ENCODE results near the gene AATF. TPM values are rescaled to one million over a fixed set of nuclear protein-coding genes. Genes with fewer than 3 reads are reported as not detected.
A peak's percentile ranks its signal among the peaks of the same experiment; 100 is the strongest.

The AATF gene
- total and polyA plus RNA-seq, 4 donors = 28.2 to 41.4 (median 38.7) TPM

GRCh38 chr17:36920032-36921005 is 28.4 kb upstream of the AATF start:
- no peak overlapping the region for H3K27ac ChIP-seq (ENCODE audit: low read depth in 1 of 2, low read length in 1 of 2)
- H3K9ac ChIP-seq (ENCODE audit: insufficient read depth in 1 of 2, low read length in 2 of 2) = no peak overlapping the region
- ATAC-seq (ENCODE audit: insufficient read depth, low FRiP score) = no peak
- no peak for TF ChIP-seq CTCF (IDR thresholded peaks at IDR 0.05; ENCODE audit: control extremely low read depth, extremely low read depth)
- H3K9me3 ChIP-seq (ENCODE audit: control insufficient read depth in 4 of 4, insufficient read depth in 3 of 4, low read length in 3 of 4) = peaks cover 0 to 2% (median 0%) of the 10 kb centered on the region in 4 donors
- H3K4me1 ChIP-seq (ENCODE audit: control insufficient read depth in 5 of 5, insufficient read depth in 5 of 5, low read length in 5 of 5) = peaks cover 0 to 11% (median 0%) of the 10 kb centered on the region in 5 donors
- peaks cover 2 to 18% (median 10%) of the 10 kb centered on the region in 3 donors for H3K27me3 ChIP-seq (ENCODE audit: control insufficient read depth in 3 of 3, insufficient read depth in 3 of 3, low read length in 2 of 3)
- WGBS, 2 donors = 19 to 27% methylated on average over 18 of the region's 18 CpGs
- no peak overlapping the region for H3K4me3 ChIP-seq
- no peaks in the 10 kb centered on the region for H3K36me3 ChIP-seq (ENCODE audit: control insufficient read depth in 4 of 4, insufficient read depth in 4 of 4, low read length in 4 of 4)
- no peak for DNase-seq

DNA sequence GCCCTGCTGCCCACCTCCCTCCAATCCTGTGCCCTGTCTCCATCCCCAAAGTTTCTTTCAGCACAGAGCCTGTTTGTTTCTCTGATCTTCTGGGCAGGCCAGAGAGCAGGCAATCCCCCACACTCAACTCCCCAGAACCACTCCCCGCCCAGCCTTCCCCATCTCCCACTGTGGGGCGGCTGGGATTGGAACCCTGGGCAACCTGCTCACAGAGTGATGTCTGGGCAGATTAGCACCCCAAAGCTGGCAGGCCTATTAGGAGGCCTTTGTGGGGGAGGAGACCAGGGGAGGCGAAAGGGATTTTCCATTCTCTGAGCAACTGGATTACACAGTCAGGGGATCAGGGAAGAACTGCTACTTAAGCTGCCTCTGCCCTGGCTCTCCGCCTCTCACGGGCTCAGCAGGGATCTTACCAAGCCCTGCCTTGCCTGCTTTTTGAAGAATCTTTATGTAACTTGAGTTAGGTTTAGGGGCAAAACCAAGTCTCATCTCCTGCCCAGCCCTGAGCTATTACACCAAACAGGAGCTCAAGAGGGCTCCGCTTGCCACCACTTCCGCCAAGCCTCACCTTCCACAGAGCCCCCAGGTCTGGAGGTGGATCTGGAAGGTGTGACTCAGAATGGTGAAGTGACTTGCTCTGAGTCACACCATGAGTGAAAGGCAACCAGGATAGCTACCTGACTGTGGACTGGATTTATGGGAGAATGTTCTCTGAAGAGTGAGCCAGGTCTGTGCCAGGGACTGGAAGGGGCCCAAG is 27.5 kb upstream of the AATF start:
- Histone ChIP-seq H3K36me3 (ENCODE audit: control insufficient read depth in 4 of 4, insufficient read depth in 4 of 4, low read length in 4 of 4) (no peaks in the 10 kb centered on the region), H3K4me3 (no peak overlapping the region), H3K27ac (ENCODE audit: low read depth in 1 of 2, low read length in 1 of 2) (no peak overlapping the region), H3K27me3 (ENCODE audit: control insufficient read depth in 3 of 3, insufficient read depth in 3 of 3, low read length in 2 of 3) (peaks cover 2 to 26% (median 15%) of the 10 kb centered on the region in 3 donors), H3K4me1 (ENCODE audit: control insufficient read depth in 5 of 5, insufficient read depth in 5 of 5, low read length in 5 of 5) (peaks cover 0 to 11% (median 0%) of the 10 kb centered on the region in 5 donors), H3K9me3 (ENCODE audit: control insufficient read depth in 4 of 4, insufficient read depth in 3 of 4, low read length in 3 of 4) (peaks cover 0 to 2% (median 0%) of the 10 kb centered on the region in 4 donors), H3K9ac (ENCODE audit: insufficient read depth in 1 of 2, low read length in 2 of 2) (no peak overlapping the region)
- WGBS, 2 donors = 65 to 74% methylated on average over 7 of the region's 7 CpGs
- no peak for TF ChIP-seq CTCF (IDR thresholded peaks at IDR 0.05; ENCODE audit: control extremely low read depth, extremely low read depth)
- ATAC-seq (ENCODE audit: insufficient read depth, low FRiP score) (peak; percentile 56), DNase-seq (no peak)

GRCh38 chr17:36922175-36922574 is 26.6 kb upstream of the AATF start:
- H3K4me3 ChIP-seq = no peak overlapping the region
- H3K4me1 ChIP-seq (ENCODE audit: control insufficient read depth in 5 of 5, insufficient read depth in 5 of 5, low read length in 5 of 5) = peaks cover 0 to 11% (median 0%) of the 10 kb centered on the region in 5 donors
- peaks cover 2 to 32% (median 22%) of the 10 kb centered on the region in 3 donors for H3K27me3 ChIP-seq (ENCODE audit: control insufficient read depth in 3 of 3, insufficient read depth in 3 of 3, low read length in 2 of 3)
- TF ChIP-seq CTCF (IDR thresholded peaks at IDR 0.05; ENCODE audit: control extremely low read depth, extremely low read depth) = no peak
- H3K9me3 ChIP-seq (ENCODE audit: control insufficient read depth in 4 of 4, insufficient read depth in 3 of 4, low read length in 3 of 4) = no peaks in the 10 kb centered on the region
- H3K9ac ChIP-seq (ENCODE audit: insufficient read depth in 1 of 2, low read length in 2 of 2) = no peak overlapping the region
- no peaks in the 10 kb centered on the region for H3K36me3 ChIP-seq (ENCODE audit: control insufficient read depth in 4 of 4, insufficient read depth in 4 of 4, low read length in 4 of 4)
- DNase-seq (no peak), ATAC-seq (ENCODE audit: insufficient read depth, low FRiP score) (no peak)
- no peak overlapping the region for H3K27ac ChIP-seq (ENCODE audit: low read depth in 1 of 2, low read length in 1 of 2)

All from lung (tissue), 12 donors.